Hypothalamus (tissue), 51 donors: Measurements from ENCODE around the gene FBXW7.

Experiments
- DNase-seq, 51 donors: peaks; one replicate each; lab custom pipeline; 2025; lab: John Stamatoyannopoulos, UW

The FBXW7 gene

GRCh38 chr4:152346526-152346925 lies 189.4 kb downstream of the FBXW7 start:
- DNase-seq, result no peak

GRCh38 chr4:152344001-152344400 lies 191.9 kb downstream of the FBXW7 start:
- no peak for DNase-seq

DNA sequence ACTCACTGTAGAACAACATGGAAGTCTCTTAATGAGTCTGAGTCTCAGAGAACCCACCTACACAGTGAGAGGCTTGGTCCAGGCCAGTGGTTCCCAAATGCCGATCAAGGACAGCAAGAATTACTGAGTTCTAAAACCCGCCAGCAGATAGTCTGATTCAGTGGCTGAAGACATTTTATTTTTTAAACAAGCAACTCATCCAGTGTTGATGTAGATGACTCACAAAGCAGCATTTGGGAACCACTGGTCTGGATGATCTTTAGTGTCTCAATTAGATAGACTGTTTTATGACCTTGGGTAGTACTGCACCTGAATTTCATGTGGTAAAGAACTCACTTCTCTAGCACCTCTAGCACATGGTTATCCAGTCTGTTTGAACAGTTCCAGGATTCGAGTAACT lies 193.6 kb downstream of the FBXW7 start:
- DNase-seq, result no peak

DNA sequence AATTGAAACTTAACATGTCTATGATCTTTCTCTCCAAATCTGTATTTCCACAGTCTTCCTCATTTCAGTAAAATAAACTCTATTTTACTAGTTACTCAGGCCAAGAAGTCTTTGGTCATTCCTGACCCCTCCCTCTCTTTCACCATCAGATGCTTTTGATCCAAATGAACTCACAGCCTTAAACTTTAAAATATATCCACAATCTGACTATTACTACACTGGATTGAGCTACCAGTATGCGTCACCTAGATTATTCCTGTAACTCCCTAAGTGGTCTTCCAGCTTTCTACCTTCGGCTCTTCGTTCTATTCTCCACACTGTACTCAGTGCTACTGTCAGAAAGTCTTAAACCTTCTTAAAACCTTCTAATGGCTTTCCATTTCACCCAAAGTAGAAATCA lies 195.1 kb downstream of the FBXW7 start:
- no peak for DNase-seq

DNA sequence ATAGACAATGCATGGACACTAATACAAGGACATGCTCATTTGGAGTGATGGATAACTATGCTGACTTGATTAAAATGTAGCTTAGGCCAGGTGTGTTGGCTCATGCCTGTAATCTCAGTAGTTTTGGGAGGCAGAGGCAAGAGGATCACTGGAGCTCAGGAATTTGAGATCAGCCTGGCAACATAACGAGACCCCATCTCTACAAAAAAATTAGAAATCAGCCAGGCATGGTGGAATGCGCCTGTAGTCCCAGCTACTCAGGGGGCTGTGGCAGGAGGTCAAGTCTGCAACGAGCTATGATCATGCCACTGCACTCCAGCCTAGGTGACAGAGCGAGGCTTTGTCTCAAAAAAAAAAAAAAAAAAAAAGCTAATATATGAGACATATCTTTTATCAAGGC lies 196.3 kb downstream of the FBXW7 start:
- no peak for DNase-seq

DNA sequence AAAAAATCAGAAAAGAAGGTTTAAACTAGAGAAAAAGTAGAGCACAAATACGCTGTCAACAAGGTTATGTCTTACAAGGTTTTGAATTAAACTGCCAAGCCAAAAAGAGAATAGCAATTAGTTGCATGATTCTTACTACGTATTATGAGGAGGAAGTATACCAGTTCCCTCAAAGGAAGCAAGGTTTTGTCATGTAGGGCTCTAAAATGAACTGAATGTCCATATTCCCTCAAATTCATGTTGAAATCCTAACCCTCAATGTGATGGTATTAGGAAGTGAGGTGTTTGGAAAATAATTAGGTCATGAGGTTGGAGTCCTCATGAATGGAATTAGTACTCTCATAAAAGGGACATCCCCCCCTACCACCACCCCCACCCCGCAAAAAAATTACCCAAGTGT lies 201.0 kb downstream of the FBXW7 start:
- no peak for DNase-seq

DNA sequence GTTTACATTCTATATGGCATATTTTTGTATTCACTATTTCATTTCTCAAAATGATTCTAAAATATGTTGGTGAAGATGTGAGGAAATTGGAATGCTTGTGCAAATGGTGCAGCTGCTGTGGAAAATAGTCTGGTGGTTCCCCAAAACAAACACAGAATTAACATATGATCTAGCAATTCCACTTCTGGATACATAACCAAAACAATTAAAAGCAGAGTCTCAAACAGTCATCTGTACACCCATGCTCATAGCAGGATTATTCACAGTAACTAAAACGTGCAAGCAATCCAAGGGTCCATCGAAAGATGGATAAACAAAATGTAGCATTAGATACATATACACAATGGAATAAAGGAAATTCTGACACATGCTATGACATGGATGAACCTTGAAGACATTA lies 204.8 kb downstream of the FBXW7 start:
- no peak for DNase-seq

- no peak for DNase-seq
Observed at GRCh38 chr4:152328582-152328981, 207.3 kb downstream of the FBXW7 start.

- peak in 1 of 51 donors; percentile 20 for DNase-seq
Observed at GRCh38 chr4:152327606-152328453, 208.1 kb downstream of the FBXW7 start.

GRCh38 chr4:152325831-152326230 lies 210.1 kb downstream of the FBXW7 start:
- DNase-seq, result no peak

DNA sequence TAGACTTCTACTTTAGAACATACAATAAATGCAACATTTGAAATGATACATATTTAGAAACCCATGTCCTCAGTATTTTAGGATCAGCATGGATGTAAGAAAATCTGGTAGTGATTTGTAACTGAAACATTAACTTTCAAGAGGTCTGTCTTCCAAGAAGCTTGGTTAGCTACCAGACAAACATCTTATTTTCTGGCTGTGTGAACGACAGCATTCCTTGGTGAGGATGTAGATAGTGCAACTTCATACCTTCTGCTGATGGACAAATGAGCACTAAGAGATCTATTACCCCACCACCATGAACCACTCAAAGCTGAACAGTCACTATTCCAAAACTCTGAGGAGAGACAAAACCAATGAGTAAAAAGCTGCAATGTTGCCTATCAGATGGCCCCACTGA lies 212.7 kb downstream of the FBXW7 start:
- no peak for DNase-seq

GRCh38 chr4:152322656-152323055 lies 213.2 kb downstream of the FBXW7 start:
- DNase-seq, result no peak

DNA sequence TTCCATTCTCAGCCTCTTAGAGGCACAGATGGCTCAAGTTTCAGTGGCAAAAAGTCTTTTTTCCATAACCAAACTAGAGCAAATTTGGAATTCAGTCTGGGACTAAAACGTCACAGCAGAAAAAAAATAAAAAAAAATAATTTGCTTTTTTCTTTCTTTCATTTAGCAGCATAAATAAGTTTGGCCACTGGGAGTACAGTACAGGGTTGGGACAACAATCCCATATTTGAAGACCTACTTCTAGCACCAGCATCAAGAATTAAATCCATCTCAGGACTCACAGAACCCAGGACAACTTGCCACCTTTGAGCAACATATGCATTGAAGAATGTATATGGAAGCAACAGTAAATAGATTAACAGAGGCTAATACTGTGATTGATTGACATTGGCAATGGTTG lies 214.0 kb downstream of the FBXW7 start:
- DNase-seq, result no peak

DNA sequence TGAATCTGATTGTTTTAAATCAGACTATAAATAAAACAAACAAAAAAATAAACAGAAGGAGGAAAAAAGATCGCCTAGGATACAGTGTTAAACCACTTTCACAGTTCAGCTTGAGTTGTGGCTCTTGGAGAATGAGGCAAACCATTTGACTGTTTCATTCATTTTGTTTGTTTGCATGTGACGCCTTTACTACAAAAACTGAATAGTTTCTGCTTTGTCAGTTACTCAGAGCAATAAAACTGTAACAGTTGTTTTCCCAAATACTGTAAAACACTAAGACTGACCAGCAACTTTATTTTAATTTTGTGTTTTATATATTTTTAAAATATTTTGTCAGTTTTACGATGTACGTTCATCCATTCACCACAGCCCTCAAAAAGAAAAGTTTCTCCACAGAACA lies 214.5 kb downstream of the FBXW7 start:
- no peak for DNase-seq

- DNase-seq, result peak in 1 of 51 donors; percentile 4
Observed at GRCh38 chr4:152316969-152317368, 218.9 kb downstream of the FBXW7 start.

DNA sequence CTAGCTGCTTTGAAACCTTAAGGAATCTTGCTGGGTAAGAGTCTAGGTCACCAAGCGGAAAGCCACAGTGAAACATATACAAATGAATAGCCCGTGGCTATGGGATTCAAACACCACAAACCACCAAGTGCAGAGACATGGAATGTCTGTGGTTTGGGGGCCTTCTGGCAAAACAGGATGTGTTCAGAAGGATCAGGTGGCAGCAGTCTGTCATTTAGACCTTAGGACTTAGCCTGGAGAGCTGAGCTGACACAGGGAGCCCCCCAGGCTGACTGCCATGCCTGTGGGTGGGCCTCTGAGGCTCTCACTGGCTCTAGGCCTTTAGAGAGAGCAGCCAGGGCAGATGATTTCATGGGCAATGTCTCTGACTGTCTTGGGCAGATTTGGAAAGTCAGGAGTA lies 225.6 kb downstream of the FBXW7 start:
- DNase-seq, result no peak

- DNase-seq, result no peak
Observed at GRCh38 chr4:152309418-152309817, 226.5 kb downstream of the FBXW7 start.

GRCh38 chr4:152308951-152309350 lies 226.9 kb downstream of the FBXW7 start:
- no peak for DNase-seq

DNA sequence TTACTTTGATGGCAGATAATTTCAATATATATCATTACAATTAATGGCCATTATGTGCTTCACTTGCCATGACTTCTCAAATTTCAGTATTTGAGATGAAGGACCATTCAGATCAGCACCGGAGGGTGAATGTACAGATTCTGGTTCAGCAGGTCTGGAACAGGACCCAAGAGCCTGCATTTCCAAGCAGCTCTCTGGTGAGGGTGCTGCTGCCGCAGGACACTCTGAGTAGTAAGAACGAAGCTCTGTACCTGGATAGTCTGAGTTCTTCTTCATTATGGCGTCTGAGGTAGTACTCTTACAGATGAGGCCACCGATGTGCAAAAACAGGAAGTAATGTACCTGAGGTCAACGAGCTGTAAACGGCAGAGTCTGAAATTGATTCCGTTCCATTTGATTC lies 228.2 kb downstream of the FBXW7 start:
- DNase-seq, result no peak

- DNase-seq, result no peak
Observed at GRCh38 chr4:152306541-152306940, 229.4 kb downstream of the FBXW7 start.

- DNase-seq, result no peak
Observed at GRCh38 chr4:152304220-152304619, 231.7 kb downstream of the FBXW7 start.

DNA sequence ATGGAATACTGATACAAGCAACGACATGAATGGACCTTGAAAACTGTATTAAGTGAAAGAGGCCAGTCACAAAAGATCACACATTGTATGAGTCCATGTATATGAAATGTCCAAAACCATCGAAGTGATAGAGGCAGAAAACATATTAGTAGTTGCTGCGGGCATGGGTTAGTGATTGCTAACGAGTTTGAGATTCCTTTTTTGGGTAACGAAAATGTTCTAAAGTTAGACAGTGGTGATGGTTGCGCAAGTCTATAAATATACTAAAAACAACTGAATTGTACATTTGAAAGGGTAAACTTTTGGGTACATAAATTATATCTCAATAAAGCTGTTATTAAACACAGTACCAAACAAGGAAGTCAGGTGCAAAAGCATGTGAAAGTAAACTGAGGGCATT lies 234.5 kb downstream of the FBXW7 start:
- no peak for DNase-seq

DNA sequence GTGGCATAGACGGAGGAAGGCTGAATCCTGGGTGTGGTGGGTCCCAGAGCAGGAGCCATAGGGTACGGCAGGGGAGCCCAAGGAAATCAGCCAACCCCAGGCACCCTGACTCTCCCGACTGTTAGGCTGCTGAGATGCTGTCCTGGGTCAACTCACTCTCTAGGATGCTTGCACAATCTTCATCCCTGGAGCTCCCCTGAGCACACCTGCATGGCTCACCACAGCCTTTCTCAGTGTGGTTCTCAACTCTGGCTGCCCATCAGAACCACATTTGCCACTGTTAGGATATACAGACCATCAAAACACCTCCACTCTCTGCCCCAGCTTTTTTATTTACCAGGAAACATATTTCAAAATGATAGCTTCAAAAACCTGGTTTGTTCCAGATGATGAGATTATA lies 236.3 kb downstream of the FBXW7 start:
- DNase-seq, result no peak
